IMR-90 (cell line): ENCODE measurements around the gene SPATA33. TPM values are rescaled to one million over a fixed set of nuclear protein-coding genes. Genes with fewer than 3 reads are reported as not detected.

Source experiments
- ATAC-seq: fragments of 200-7000 bp; cut with Tn5 transposase; 2 replicates; pipeline ENCODE4 v1.9.1; 2020; ENCODE audit warnings: low read depth, mild to moderate bottlenecking, moderate library complexity
- BruUV-seq: library from RNA; stranded (reverse); fragments of 400-500 nt; replicated peaks from 2 replicates; lab custom pipeline; 2021; lab: Mats Ljungman, UMichigan
- CTCF ChIA-PET: fragments of 300-600 bp; formaldehyde crosslinking; extraction: SDS; loops from one replicate; lab custom pipeline; 2021; ENCODE audit warnings: antibody characterized with exemption; lab: Yijun Ruan, JAX
- POLR2A ChIA-PET: fragments of 300-600 bp; sonication (Branson Sonifier 250); formaldehyde crosslinking; loops from one replicate; lab custom pipeline; 2022; ENCODE audit warnings: antibody characterized with exemption; ENCODE audit not compliant: unreplicated experiment; lab: Charles Lee
- DNase-seq: peaks from one replicate; pipeline ENCODE4 v3.0.0; 2013
- H2AFZ ChIP-seq: replicated peaks from 2 replicates; pipeline ENCODE3; 2013; ENCODE audit warnings: low read length, mild to moderate bottlenecking; ENCODE audit not compliant: poor library complexity
- H2AK5ac ChIP-seq: 2 replicates; pipeline ENCODE4 v1.6.1; 2013; ENCODE audit warnings: low read depth, low read length, inconsistent platforms
- H2AK9ac ChIP-seq: replicated peaks from 2 replicates; pipeline ENCODE3; 2013; ENCODE audit warnings: mild to moderate bottlenecking, low read depth, low read length, moderate library complexity; ENCODE audit not compliant: poor library complexity
- H2BK120ac ChIP-seq: 2 replicates; pipeline ENCODE4 v1.6.1; 2013; ENCODE audit warnings: low read depth, low read length, inconsistent platforms
- H2BK15ac ChIP-seq: 3 replicates; pipeline ENCODE4 v1.6.1; 2013; ENCODE audit warnings: low read depth, low read length, inconsistent platforms
- H2BK20ac ChIP-seq: 2 replicates; pipeline ENCODE4 v1.6.1; 2013; ENCODE audit warnings: low read depth, mild to moderate bottlenecking, inconsistent platforms, low read length, moderate library complexity
- H2BK5ac ChIP-seq: 2 replicates; pipeline ENCODE4 v1.6.1; 2013; ENCODE audit warnings: mild to moderate bottlenecking, low read depth, low read length, inconsistent platforms; ENCODE audit not compliant: poor library complexity, severe bottlenecking
- H3K14ac ChIP-seq: replicated peaks from 2 replicates; pipeline ENCODE4 v1.6.1; 2013; ENCODE audit warnings: low read depth, low read length, inconsistent platforms
- H3K18ac ChIP-seq: 2 replicates; pipeline ENCODE4 v1.6.1; 2013; ENCODE audit warnings: low read depth, low read length, control low read depth
- H3K23ac ChIP-seq: 2 replicates; pipeline ENCODE4 v1.6.1; 2013; ENCODE audit warnings: low read depth, low read length, inconsistent platforms
- H3K27ac ChIP-seq: 2 replicates; pipeline ENCODE4 v1.5.1; 2013; ENCODE audit warnings: mild to moderate bottlenecking, control low read depth, low read length; ENCODE audit not compliant: insufficient read depth
- H3K27me3 ChIP-seq: 2 replicates; pipeline ENCODE4 v1.6.1; 2013; ENCODE audit warnings: low read length; ENCODE audit not compliant: control insufficient read depth, insufficient read depth
- H3K36me3 ChIP-seq: 2 replicates; pipeline ENCODE4 v1.6.1; 2013; ENCODE audit warnings: low read length, mixed read lengths; ENCODE audit not compliant: control insufficient read depth, insufficient read depth
- H3K4ac ChIP-seq: 2 replicates; pipeline ENCODE4 v1.6.1; 2013; ENCODE audit warnings: low read depth, low read length, inconsistent platforms
- H3K4me1 ChIP-seq: 2 replicates; pipeline ENCODE4 v1.6.1; 2013; ENCODE audit warnings: low read length, mixed read lengths; ENCODE audit not compliant: control insufficient read depth, insufficient read depth
- H3K4me2 ChIP-seq: 2 replicates; pipeline ENCODE4 v1.6.1; 2013; ENCODE audit warnings: low read depth, mild to moderate bottlenecking, control low read depth, low read length, moderate library complexity
- H3K4me3 ChIP-seq: 2 replicates; pipeline ENCODE4 v1.5.1; 2013; ENCODE audit warnings: low read depth, mild to moderate bottlenecking, control low read depth, low read length, moderate library complexity; ENCODE audit not compliant: insufficient read depth
- H3K56ac ChIP-seq: 2 replicates; pipeline ENCODE4 v1.6.1; 2013; ENCODE audit warnings: low read length, inconsistent platforms; ENCODE audit not compliant: insufficient read depth; ENCODE audit errors: extremely low read depth
- H3K79me1 ChIP-seq, 2 experiments: 2 replicates each; pipeline ENCODE4 v1.6.1; 2013; ENCODE audit warnings: low read length in 2 of 2, inconsistent platforms in 1 of 2, low read depth in 1 of 2
- H3K9ac ChIP-seq: 2 replicates; pipeline ENCODE4 v1.6.1; 2013; ENCODE audit warnings: low read depth, low read length, control low read depth
- H3K9me1 ChIP-seq: 2 replicates; pipeline ENCODE4 v1.6.1; 2013; ENCODE audit warnings: low read length, inconsistent platforms; ENCODE audit not compliant: insufficient read depth
- H3K9me3 ChIP-seq: 2 replicates; pipeline ENCODE4 v1.6.1; 2013; ENCODE audit warnings: low read length; ENCODE audit not compliant: control insufficient read depth, insufficient read depth
- H4K20me1 ChIP-seq: 2 replicates; pipeline ENCODE4 v1.6.1; 2013; ENCODE audit warnings: low read length, inconsistent platforms; ENCODE audit not compliant: insufficient read depth
- H4K5ac ChIP-seq: 2 replicates; pipeline ENCODE4 v1.6.1; 2013; ENCODE audit warnings: mild to moderate bottlenecking, low read depth, low read length, control low read depth
- H4K8ac ChIP-seq, 2 experiments: 2 replicates each; pipeline ENCODE4 v1.6.1; 2013; ENCODE audit warnings: low read depth in 2 of 2, low read length in 2 of 2, control low read depth in 1 of 2, inconsistent platforms in 1 of 2
- H4K91ac ChIP-seq: 2 replicates; pipeline ENCODE4 v1.6.1; 2013; ENCODE audit warnings: low read depth, low read length, inconsistent platforms; ENCODE audit not compliant: insufficient read depth
- RFX5 ChIP-seq: IDR thresholded peaks from 2 replicates; pipeline ENCODE4 v1.8.0; 2012; ENCODE audit warnings: low read depth, mild to moderate bottlenecking, low read length, moderate library complexity
- USF2 ChIP-seq: fragments of 150-350 bp; IDR thresholded peaks from 2 replicates; pipeline ENCODE4 v1.6.1; 2017; ENCODE audit warnings: mild to moderate bottlenecking, antibody characterized with exemption, low read length, low read depth
- WGBS, 2 experiments: methylation state at CpG; one replicate each; pipeline versions ENCODE4 v1.1.5 to v1.1.7; 2013; ENCODE audit warnings: missing lambda C conversion rate in 2 of 2; ENCODE audit not compliant: insufficient read length in 1 of 2; ENCODE audit errors: extremely low coverage in 2 of 2; 5-methylcytosine and 5-hydroxymethylcytosine counted together
- dilution Hi-C: fragments of 300-500 bp; cut with HindIII; formaldehyde crosslinking; loops from one replicate; pipeline ENCODE4 v1.14.3; 2018; ENCODE audit warnings: low sequenced_read_pairs; ENCODE audit not compliant: unreplicated experiment
- in situ Hi-C: fragments of 300-500 bp; cut with MboI; formaldehyde crosslinking; loops from 3 replicates; pipeline ENCODE4 v1.14.3; 2019; ENCODE audit warnings: low sequenced_read_pairs, inconsistent platforms, mixed read lengths
- intact Hi-C: fragments of 100-400 bp; cut with micrococcal nuclease; formaldehyde crosslinking; loops from 2 replicates; pipeline ENCODE4 v1.10.0; 2022
- polyA plus RNA-seq, 3 experiments: library from polyadenylated mRNA; depleted of rRNA; stranded (reverse); fragments of >200 nt; gene quantifications; 2 replicates each; pipeline ENCODE4 v1.2.3, GENCODE V29; 2012; ENCODE audit warnings: low replicate concordance in 1 of 3
- total RNA-seq: library from RNA; depleted of rRNA; stranded (reverse); fragments of >200 nt; gene quantifications from 2 replicates; pipeline ENCODE4 v1.2.3, GENCODE V29; 2012

SPATA33 gene
- total and polyA plus RNA-seq, 2 of the 4 experiments (the other 2 are of a cell fraction) = 0.90 to 3.4 TPM

- no peak overlapping the region for H3K4ac ChIP-seq
- 80% methylated on average over 13 of the region's 20 CpGs; no CpG with 5 or more reads in 1 of the 2 experiments for WGBS, 2 experiments
- no peak overlapping the region for H4K8ac ChIP-seq
- no peaks in the 10 kb centered on the region for H3K9me3 ChIP-seq
- no peak overlapping the region for H3K27ac ChIP-seq
- H2AFZ ChIP-seq = no peak overlapping the region
- no peak overlapping the region for H4K5ac ChIP-seq
- H3K36me3 ChIP-seq = no peaks in the 10 kb centered on the region
- no peak overlapping the region for H3K18ac ChIP-seq
- H2BK120ac ChIP-seq = no peak overlapping the region
- no peak overlapping the region for H2BK5ac ChIP-seq
- no peak overlapping the region for H3K4me3 ChIP-seq
- no peak overlapping the region for H2AK9ac ChIP-seq
- H3K79me1 ChIP-seq = no peaks in the 10 kb centered on the region
- no TSS peak for BruUV-seq
- dilution Hi-C loops (no loop called here), intact Hi-C loops (no loop called here), in situ Hi-C loops (no loop called here)
- DNase-seq = no peak
- TF ChIP-seq USF2 = no peak
- no peak for TF ChIP-seq RFX5
- peaks cover 2% of the 10 kb centered on the region; the same call in 1 of the 2 replicates for H3K27me3 ChIP-seq
- ChIA-PET POLR2A (no interaction called here), CTCF (no interaction called here)
- no peak for ATAC-seq
- H3K23ac ChIP-seq = no peak overlapping the region
- H2AK5ac ChIP-seq = no peak overlapping the region
- H2BK20ac ChIP-seq = no peak overlapping the region
- H3K14ac ChIP-seq = no peak overlapping the region
- peaks cover 6% of the 10 kb centered on the region; the same call in 1 of the 2 replicates for H4K20me1 ChIP-seq
- H2BK15ac ChIP-seq = no peak overlapping the region
- H4K91ac ChIP-seq = no peak overlapping the region
- H3K4me2 ChIP-seq = no peak overlapping the region
- H3K9ac ChIP-seq = no peak overlapping the region
- no peaks in the 10 kb centered on the region for H3K4me1 ChIP-seq
- 0 out of 2 replicates have a peak, but pooled peaks cover 3% of the 10 kb centered on the region for H3K9me1 ChIP-seq
- no peak overlapping the region for H3K56ac ChIP-seq
These were observed 45.0 kb upstream of the SPATA33 start for GRCh38 chr16:89612415-89613166.
